B cell (primary cell): Measurements from ENCODE around the gene MEF2C. TPM values are rescaled to one million over a fixed set of nuclear protein-coding genes. Genes with fewer than 3 reads are reported as not detected.
A peak's percentile ranks its signal among the peaks of the same experiment; 100 is the strongest.

Source experiments
- ATAC-seq: fragments of 200-7000 bp; cut with Tn5 transposase; one replicate; pipeline ENCODE4 v1.10.0; 2021; ENCODE audit warnings: low read depth, mild to moderate bottlenecking, moderate number of reproducible peaks, moderate library complexity
- CTCF ChIA-PET: fragments of 350-600 bp; sonication (Branson Sonifier 250); formaldehyde crosslinking; loops from one replicate; lab custom pipeline; 2021; ENCODE audit warnings: antibody characterized with exemption, inconsistent platforms; lab: Charles Lee
- POLR2A ChIA-PET: fragments of 350-600 bp; sonication (Branson Sonifier 250); formaldehyde crosslinking; loops from one replicate; lab custom pipeline; 2021; ENCODE audit warnings: antibody characterized with exemption; lab: Charles Lee
- DNase-seq: peaks from one replicate; pipeline ENCODE4 v3.0.0; 2013
- H2AFZ ChIP-seq: 2 replicates; pipeline ENCODE4 v1.6.1; 2012; ENCODE audit warnings: mild to moderate bottlenecking, low read depth, low read length; ENCODE audit not compliant: insufficient read depth, poor library complexity, severe bottlenecking
- H3K27ac ChIP-seq, 2 donors: 1 replicate in 1 of 2; 2 replicates in 1 of 2; pipeline ENCODE4 v1.5.1; 2012 to 2013; ENCODE audit warnings: low read length in 2 of 2, mild to moderate bottlenecking in 2 of 2, moderate library complexity in 1 of 2
- H3K27me3 ChIP-seq, 4 experiments: fragments of 200-600 bp in 1 of 4; sonication (generic) in 1 of 4; replicated peaks in 1 of 4; 1 replicate in 2 of 4; 2 replicates in 2 of 4; pipeline versions ENCODE4 v1.6.1 to v1.7.0; 2013 to 2016; ENCODE audit warnings: low read length in 3 of 4, mild to moderate bottlenecking in 2 of 4, mixed read lengths in 1 of 4, moderate library complexity in 1 of 4; ENCODE audit not compliant: insufficient read depth in 4 of 4, control insufficient read depth in 3 of 4; ENCODE audit errors: control extremely low read depth in 1 of 4
- H3K36me3 ChIP-seq, 2 experiments: replicated peaks in 1 of 2; 1 replicate in 1 of 2; 2 replicates in 1 of 2; pipeline versions ENCODE4 v1.6.1 to v1.7.1; 2013; ENCODE audit warnings: low read length in 1 of 2; ENCODE audit not compliant: insufficient read depth in 2 of 2, control insufficient read depth in 1 of 2; ENCODE audit errors: control extremely low read depth in 1 of 2, extremely low read depth in 1 of 2
- H3K4me1 ChIP-seq, 2 donors: fragments of 200-600 bp in 1 of 2; sonication (generic) in 1 of 2; 1 replicate in 1 of 2; 2 replicates in 1 of 2; pipeline versions ENCODE4 v1.5.1 to v1.6.1; 2013 to 2017; ENCODE audit warnings: low read length in 2 of 2; ENCODE audit not compliant: control insufficient read depth in 2 of 2, insufficient read depth in 2 of 2
- H3K4me2 ChIP-seq: replicated peaks from 2 replicates; pipeline ENCODE3; 2012; ENCODE audit warnings: mild to moderate bottlenecking, low read depth, low read length; ENCODE audit not compliant: poor library complexity, severe bottlenecking
- H3K4me3 ChIP-seq, 5 experiments: fragments of 200-600 bp in 1 of 5; sonication (generic) in 1 of 5; 1 replicate in 3 of 5; 2 replicates in 2 of 5; pipeline versions ENCODE4 v1.5.1 to v1.7.0; 2011 to 2016; ENCODE audit warnings: low read length in 4 of 5, mild to moderate bottlenecking in 4 of 5, low read depth in 2 of 5, control low read depth in 1 of 5, moderate library complexity in 1 of 5; ENCODE audit not compliant: insufficient read depth in 1 of 5; ENCODE audit errors: control extremely low read depth in 1 of 5, extremely low read depth in 1 of 5
- H3K79me2 ChIP-seq: fragments of 200-600 bp; sonication (generic); one replicate; pipeline ENCODE4 v1.6.0; 2016; ENCODE audit warnings: low read length; ENCODE audit not compliant: control insufficient read depth, insufficient read depth
- H3K9ac ChIP-seq: fragments of 200-600 bp; sonication (generic); 2 replicates; pipeline ENCODE4 v1.6.1; 2017; ENCODE audit warnings: mild to moderate bottlenecking, low read length, moderate library complexity
- H3K9me3 ChIP-seq, 3 donors: one replicate each; pipeline versions ENCODE4 v1.6.1 to v1.7.1; 2013; ENCODE audit warnings: low read length in 2 of 3; ENCODE audit not compliant: control insufficient read depth in 2 of 3, insufficient read depth in 1 of 3; ENCODE audit errors: control extremely low read depth in 1 of 3
- H4K20me1 ChIP-seq: 2 replicates; pipeline ENCODE4 v1.6.0; 2012; ENCODE audit warnings: mild to moderate bottlenecking, low read length; ENCODE audit not compliant: insufficient read depth, control insufficient read depth, poor library complexity, severe bottlenecking
- H3K27ac Mint-ChIP-seq: one replicate; pipeline ENCODE4 v1.8.0; 2021; ENCODE audit warnings: mixed read lengths
- H3K27me3 Mint-ChIP-seq: one replicate; pipeline ENCODE4 v1.8.0; 2021; ENCODE audit warnings: mixed read lengths
- H3K4me1 Mint-ChIP-seq: one replicate; pipeline ENCODE4 v1.8.0; 2021; ENCODE audit warnings: mixed read lengths
- H3K4me3 Mint-ChIP-seq: one replicate; pipeline ENCODE4 v1.8.0; 2021; ENCODE audit warnings: mixed read lengths
- H3K9me3 Mint-ChIP-seq: one replicate; pipeline ENCODE4 v1.8.0; 2022; ENCODE audit warnings: mixed read lengths; ENCODE audit not compliant: insufficient read depth
- EZH2 ChIP-seq: IDR thresholded peaks from 2 replicates; pipeline ENCODE4 v1.6.1; 2012; ENCODE audit warnings: borderline replicate concordance, low read depth, mild to moderate bottlenecking, moderate library complexity, low read length; ENCODE audit not compliant: insufficient read depth, poor library complexity, severe bottlenecking
- WGBS: methylation state at CpG from one replicate; pipeline ENCODE4 v1.1.5; 2013; ENCODE audit warnings: missing lambda C conversion rate; ENCODE audit not compliant: insufficient coverage; 5-methylcytosine and 5-hydroxymethylcytosine counted together
- intact Hi-C: fragments of 100-400 bp; cut with micrococcal nuclease; formaldehyde crosslinking; loops from one replicate; pipeline ENCODE4 v1.10.0; 2022
- polyA plus RNA-seq: library from polyadenylated mRNA; depleted of rRNA; stranded (reverse); fragments of >200 nt; gene quantifications from 2 replicates; pipeline ENCODE4 v1.2.3, GENCODE V29; 2012
- total RNA-seq, 2 donors: library from RNA; stranded (reverse); fragments of 120-200 nt in 1 of 2; gene quantifications; 1 replicate in 1 of 2; 2 replicates in 1 of 2; pipeline versions ENCODE4 v1.2.3 to v1.2.4, GENCODE V29; 2013 to 2022
- TF ChIP-seq, protein P1 (sequence below): fragments of 200-600 bp; IDR thresholded peaks from one replicate; pipeline ENCODE4 v1.8.0; 2022; ENCODE audit warnings: antibody characterized with exemption, mild to moderate bottlenecking

Gene MEF2C
- total and polyA plus RNA-seq, 2 donors (not counting 1 experiment from before 2014, with no cell fraction given) = 97.4 to 354 TPM

DNA sequence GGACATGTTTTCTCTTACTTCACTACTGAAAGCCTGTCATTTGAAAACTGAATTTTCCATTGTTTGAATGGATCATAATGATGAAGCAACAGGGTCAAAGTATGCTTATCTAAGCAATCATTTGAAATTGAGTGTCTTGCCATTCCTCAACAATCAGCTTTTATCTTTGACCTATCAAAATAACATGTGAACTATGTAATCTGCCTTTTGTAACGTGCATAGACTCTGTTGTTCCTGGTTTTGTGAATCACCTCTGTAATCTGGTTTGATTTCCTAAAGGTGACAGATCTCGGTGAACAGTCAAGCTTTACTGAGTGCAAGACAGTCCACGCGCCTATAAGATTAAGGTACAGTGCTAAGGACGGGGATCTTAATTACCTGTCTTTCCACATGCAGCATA is 3.3 kb downstream of the MEF2C start:
- Mint-ChIP-seq H3K27ac (peak overlapping the region; percentile 47), H3K4me1 (peaks cover 53% of the 10 kb centered on the region), H3K27me3 (no peaks in the 10 kb centered on the region), H3K9me3 (no peaks in the 10 kb centered on the region), H3K4me3 (peak overlapping the region; percentile 98)
- Histone ChIP-seq H2AFZ (no peak overlapping the region), H3K4me1 (peaks cover 31 to 45% of the 10 kb centered on the region in 2 donors), H3K4me2 (peak overlapping the region; percentile 87), H3K4me3 (peak overlapping the region; percentile 79 to 99 (median 89)), H3K9me3 (no peaks in the 10 kb centered on the region), H3K36me3 (peaks cover 0 to 2% of the 10 kb centered on the region in 2 experiments), H3K9ac (peak overlapping the region; percentile 85), H3K27ac (peak overlapping the region in 1 of 2 donors; percentile 90), H4K20me1 (peaks cover 18% of the 10 kb centered on the region), H3K79me2 (peaks cover 90% of the 10 kb centered on the region), H3K27me3 (no peaks in the 10 kb centered on the region)
- ATAC-seq (no peak), DNase-seq (peak; percentile 33)
- CTCF ChIA-PET = interaction anchor here (1.0 to 8.0 kb wide), 4 partner anchors 55 to 850 kb away, joined by 3 to 67 read pairs (median 3); no protein-coding TSS in a partner anchor
- WGBS = 3% methylated on average over 4 of the region's 5 CpGs
- POLR2A ChIA-PET = interaction anchor here (0.5 to 0.6 kb wide), 3 partner anchors 182 to 939 kb away, joined by 4 read pairs; no protein-coding TSS in a partner anchor
- intact Hi-C loops = loop anchor here (5.0 to 10.0 kb wide), 8 partner anchors 393 to 1595 kb away; partner anchors contain the start of genes CETN3, MBLAC2 and POLR3G
- TF ChIP-seq, protein P1, sequence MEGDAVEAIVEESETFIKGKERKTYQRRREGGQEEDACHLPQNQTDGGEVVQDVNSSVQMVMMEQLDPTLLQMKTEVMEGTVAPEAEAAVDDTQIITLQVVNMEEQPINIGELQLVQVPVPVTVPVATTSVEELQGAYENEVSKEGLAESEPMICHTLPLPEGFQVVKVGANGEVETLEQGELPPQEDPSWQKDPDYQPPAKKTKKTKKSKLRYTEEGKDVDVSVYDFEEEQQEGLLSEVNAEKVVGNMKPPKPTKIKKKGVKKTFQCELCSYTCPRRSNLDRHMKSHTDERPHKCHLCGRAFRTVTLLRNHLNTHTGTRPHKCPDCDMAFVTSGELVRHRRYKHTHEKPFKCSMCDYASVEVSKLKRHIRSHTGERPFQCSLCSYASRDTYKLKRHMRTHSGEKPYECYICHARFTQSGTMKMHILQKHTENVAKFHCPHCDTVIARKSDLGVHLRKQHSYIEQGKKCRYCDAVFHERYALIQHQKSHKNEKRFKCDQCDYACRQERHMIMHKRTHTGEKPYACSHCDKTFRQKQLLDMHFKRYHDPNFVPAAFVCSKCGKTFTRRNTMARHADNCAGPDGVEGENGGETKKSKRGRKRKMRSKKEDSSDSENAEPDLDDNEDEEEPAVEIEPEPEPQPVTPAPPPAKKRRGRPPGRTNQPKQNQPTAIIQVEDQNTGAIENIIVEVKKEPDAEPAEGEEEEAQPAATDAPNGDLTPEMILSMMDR = no peak
- TF ChIP-seq EZH2 = no peak

DNA sequence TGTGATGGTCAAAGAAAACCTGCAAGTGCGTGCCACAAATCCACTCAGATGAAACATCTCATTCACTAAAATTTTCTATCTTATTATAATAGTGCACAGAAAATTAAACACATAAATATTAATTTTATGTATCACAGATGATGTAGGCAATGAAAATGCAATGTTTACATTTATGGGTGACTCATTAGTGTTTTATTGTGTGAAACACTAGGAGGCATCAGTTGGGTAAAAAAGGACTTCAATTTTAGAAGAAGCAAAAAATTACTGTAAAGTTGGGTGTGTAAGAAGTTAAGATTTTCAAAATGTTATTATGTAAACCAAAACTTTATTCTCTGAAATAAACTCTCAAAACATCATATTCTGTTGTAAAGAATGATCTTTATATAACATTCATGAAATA is 4.0 kb downstream of the MEF2C start:
- TF ChIP-seq, protein P1 = no peak
- no peak for TF ChIP-seq EZH2
- Histone ChIP-seq H3K27ac (peak overlapping the region in 1 of 2 donors; percentile 37), H3K4me3 (peak overlapping the region in 3 of 5 experiments; percentile 10 to 98 (median 82)), H3K27me3 (no peaks in the 10 kb centered on the region), H3K36me3 (peaks cover under 1 to 2% of the 10 kb centered on the region in 2 experiments), H3K9ac (peak overlapping the region; percentile 27), H3K79me2 (peaks cover 90% of the 10 kb centered on the region), H2AFZ (no peak overlapping the region), H4K20me1 (peaks cover 18% of the 10 kb centered on the region), H3K4me2 (peak overlapping the region; percentile 87), H3K9me3 (no peaks in the 10 kb centered on the region), H3K4me1 (peaks cover 26 to 50% of the 10 kb centered on the region in 2 donors)
- no peak for ATAC-seq
- Mint-ChIP-seq H3K27me3 (no peaks in the 10 kb centered on the region), H3K4me3 (peak overlapping the region; percentile 66), H3K4me1 (peaks cover 50% of the 10 kb centered on the region), H3K27ac (no peak overlapping the region), H3K9me3 (no peaks in the 10 kb centered on the region)
- POLR2A ChIA-PET = no interaction called here
- intact Hi-C loops = loop anchor here (5.0 kb wide), 1 partner anchor 1388 kb away; no protein-coding TSS in a partner anchor
- DNase-seq = no peak
- no CpG with 5 or more reads among the region's 1 CpG for WGBS
- CTCF ChIA-PET = no interaction called here
